ENCODE results near the gene UBP1. TPM values are rescaled to one million over a fixed set of nuclear protein-coding genes. Genes with fewer than 3 reads are reported as not detected.
"Not testable (repeated sequence)": the region's sequence is repeated elsewhere in the genome, so short reads cannot be mapped to it uniquely, and the experiment has no call there.

The UBP1 gene
- total RNA-seq, 1 experiment from 2014 or later, result 68.3 TPM

DNA sequence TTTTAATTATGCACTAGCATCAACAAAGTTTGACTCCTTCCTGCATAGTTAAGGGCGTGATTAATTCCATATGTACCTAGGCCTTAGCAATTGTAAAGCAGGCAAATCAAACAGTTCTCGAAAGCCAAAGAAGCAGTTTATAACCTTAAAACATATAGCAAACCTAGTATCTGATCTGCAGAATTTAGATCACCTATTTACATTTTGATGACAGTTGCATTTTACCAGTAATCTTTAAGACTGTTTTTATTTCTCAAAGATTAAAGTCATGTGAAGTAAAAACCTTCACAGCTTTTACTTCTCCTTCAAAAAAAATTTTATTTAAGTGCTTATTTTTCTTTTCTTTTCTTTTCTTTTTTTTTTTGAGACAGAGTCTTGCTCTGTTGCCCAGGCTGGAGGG is 20.9 kb upstream of the UBP1 start:
- CTCF ChIA-PET, result interaction anchor here (0.6 to 1.0 kb wide), 2 partner anchors 14 to 193 kb away, joined by 3 to 4 read pairs; no protein-coding TSS in a partner anchor
- TF ChIP-seq, protein P1, sequence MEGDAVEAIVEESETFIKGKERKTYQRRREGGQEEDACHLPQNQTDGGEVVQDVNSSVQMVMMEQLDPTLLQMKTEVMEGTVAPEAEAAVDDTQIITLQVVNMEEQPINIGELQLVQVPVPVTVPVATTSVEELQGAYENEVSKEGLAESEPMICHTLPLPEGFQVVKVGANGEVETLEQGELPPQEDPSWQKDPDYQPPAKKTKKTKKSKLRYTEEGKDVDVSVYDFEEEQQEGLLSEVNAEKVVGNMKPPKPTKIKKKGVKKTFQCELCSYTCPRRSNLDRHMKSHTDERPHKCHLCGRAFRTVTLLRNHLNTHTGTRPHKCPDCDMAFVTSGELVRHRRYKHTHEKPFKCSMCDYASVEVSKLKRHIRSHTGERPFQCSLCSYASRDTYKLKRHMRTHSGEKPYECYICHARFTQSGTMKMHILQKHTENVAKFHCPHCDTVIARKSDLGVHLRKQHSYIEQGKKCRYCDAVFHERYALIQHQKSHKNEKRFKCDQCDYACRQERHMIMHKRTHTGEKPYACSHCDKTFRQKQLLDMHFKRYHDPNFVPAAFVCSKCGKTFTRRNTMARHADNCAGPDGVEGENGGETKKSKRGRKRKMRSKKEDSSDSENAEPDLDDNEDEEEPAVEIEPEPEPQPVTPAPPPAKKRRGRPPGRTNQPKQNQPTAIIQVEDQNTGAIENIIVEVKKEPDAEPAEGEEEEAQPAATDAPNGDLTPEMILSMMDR (IDR thresholded peaks at IDR 0.05; ENCODE audit: unreplicated experiment), result no peak
- H3K4me1 Mint-ChIP-seq (ENCODE audit: low read depth, unreplicated experiment), result no peaks in the 10 kb centered on the region
- DNase-seq, result no peak
- H3K27me3 Mint-ChIP-seq (ENCODE audit: unreplicated experiment), result no peaks in the 10 kb centered on the region
- H3K9me3 Mint-ChIP-seq (ENCODE audit: low read depth, unreplicated experiment), result peaks cover 11% of the 10 kb centered on the region
- intact Hi-C loops (cut with micrococcal nuclease; ENCODE audit: unreplicated experiment), result no loop called here
- no peak overlapping the region for H3K27ac Mint-ChIP-seq (ENCODE audit: unreplicated experiment)
- H3K36me3 Mint-ChIP-seq (ENCODE audit: insufficient read depth, unreplicated experiment), result no peaks in the 10 kb centered on the region
- no peak overlapping the region for H3K4me3 Mint-ChIP-seq (ENCODE audit: low read depth, unreplicated experiment)
- BruUV-seq (replicated peaks), result no TSS peak

DNA sequence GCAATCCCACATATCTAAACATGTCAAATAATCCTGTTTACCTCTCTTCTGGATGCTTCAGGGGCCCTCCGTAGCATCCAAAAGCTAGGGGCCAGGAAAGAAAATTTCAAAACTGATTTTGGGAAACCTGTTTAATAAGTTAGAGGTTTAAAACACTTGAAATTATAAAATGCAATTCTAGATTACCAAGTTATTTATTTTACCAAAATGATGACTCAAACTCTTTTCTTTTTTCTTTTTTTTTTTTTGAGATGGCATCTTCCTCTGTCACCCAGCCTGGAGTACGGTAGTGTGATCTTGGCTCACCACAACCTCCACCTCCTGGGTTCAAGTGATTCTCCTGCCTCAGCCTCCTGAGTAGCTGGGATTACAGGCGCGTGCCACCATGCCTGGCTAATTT is 19.4 kb upstream of the UBP1 start:
- H3K36me3 Mint-ChIP-seq (ENCODE audit: insufficient read depth, unreplicated experiment); DNase-seq; CTCF ChIA-PET; H3K27ac Mint-ChIP-seq (ENCODE audit: unreplicated experiment); H3K27me3 Mint-ChIP-seq (ENCODE audit: unreplicated experiment); BruUV-seq (replicated peaks); H3K4me1 Mint-ChIP-seq (ENCODE audit: low read depth, unreplicated experiment); H3K4me3 Mint-ChIP-seq (ENCODE audit: low read depth, unreplicated experiment); intact Hi-C loops (cut with micrococcal nuclease; ENCODE audit: unreplicated experiment): not testable (repeated sequence)
- peaks cover 12% of the 10 kb centered on the region for H3K9me3 Mint-ChIP-seq (ENCODE audit: low read depth, unreplicated experiment)

DNA sequence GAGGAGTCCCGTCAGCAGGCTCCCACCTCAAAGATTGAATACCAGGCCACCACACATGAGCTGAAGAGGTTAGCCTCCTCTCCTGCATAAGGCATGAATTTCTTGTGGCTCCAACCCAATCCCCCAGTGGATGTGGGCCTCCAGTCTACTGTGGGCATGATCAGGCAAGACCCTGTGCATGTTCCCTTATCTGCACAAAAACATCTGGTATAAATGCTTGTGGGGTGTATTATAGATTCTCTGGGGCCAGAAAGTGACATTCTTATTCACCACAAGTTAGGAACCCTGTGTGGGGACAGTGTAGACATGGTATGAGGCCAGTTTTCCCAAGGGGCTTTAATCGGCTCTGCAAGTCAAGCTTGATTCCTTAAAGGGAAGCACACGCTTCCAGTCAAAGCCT is 18.2 kb upstream of the UBP1 start:
- intact Hi-C loops (cut with micrococcal nuclease; ENCODE audit: unreplicated experiment), result no loop called here
- H3K9me3 Mint-ChIP-seq (ENCODE audit: low read depth, unreplicated experiment), result peaks cover 10% of the 10 kb centered on the region
- TF ChIP-seq, protein P1 (IDR thresholded peaks at IDR 0.05; ENCODE audit: unreplicated experiment), result no peak
- BruUV-seq (replicated peaks), result no TSS peak
- DNase-seq, result no peak
- no peaks in the 10 kb centered on the region for H3K27me3 Mint-ChIP-seq (ENCODE audit: unreplicated experiment)
- no peaks in the 10 kb centered on the region for H3K4me1 Mint-ChIP-seq (ENCODE audit: low read depth, unreplicated experiment)
- H3K4me3 Mint-ChIP-seq (ENCODE audit: low read depth, unreplicated experiment), result no peak overlapping the region
- H3K27ac Mint-ChIP-seq (ENCODE audit: unreplicated experiment), result no peak overlapping the region
- no peaks in the 10 kb centered on the region for H3K36me3 Mint-ChIP-seq (ENCODE audit: insufficient read depth, unreplicated experiment)
- CTCF ChIA-PET, result no interaction called here

DNA sequence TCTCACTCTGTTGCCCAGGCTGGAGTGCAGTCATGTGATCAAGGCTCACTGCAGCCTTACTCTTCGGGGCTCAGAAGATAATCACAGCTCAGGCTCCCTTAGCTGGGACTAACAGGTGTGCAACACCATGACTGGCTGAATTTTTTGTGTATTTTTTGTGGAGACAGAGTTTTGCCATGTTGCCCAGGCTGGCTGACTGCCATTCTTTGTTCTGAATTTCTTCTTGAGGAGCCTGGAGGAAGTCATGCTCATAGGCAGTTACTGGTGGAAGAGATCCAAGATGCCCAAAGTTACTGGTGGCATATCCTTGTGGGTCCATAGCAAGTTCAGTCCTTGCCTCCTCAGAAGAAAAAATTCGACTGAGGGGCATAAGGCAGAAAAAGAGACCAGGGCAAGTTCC is 16.6 kb upstream of the UBP1 start:
- BruUV-seq (replicated peaks), result no TSS peak
- intact Hi-C loops (cut with micrococcal nuclease; ENCODE audit: unreplicated experiment), result no loop called here
- CTCF ChIA-PET, result no interaction called here
- H3K4me3 Mint-ChIP-seq (ENCODE audit: low read depth, unreplicated experiment), result no peak overlapping the region
- H3K27me3 Mint-ChIP-seq (ENCODE audit: unreplicated experiment), result no peaks in the 10 kb centered on the region
- no peak for DNase-seq
- no peak overlapping the region for H3K27ac Mint-ChIP-seq (ENCODE audit: unreplicated experiment)
- peaks cover 8% of the 10 kb centered on the region for H3K9me3 Mint-ChIP-seq (ENCODE audit: low read depth, unreplicated experiment)
- no peaks in the 10 kb centered on the region for H3K36me3 Mint-ChIP-seq (ENCODE audit: insufficient read depth, unreplicated experiment)
- H3K4me1 Mint-ChIP-seq (ENCODE audit: low read depth, unreplicated experiment), result peaks cover 12% of the 10 kb centered on the region
- TF ChIP-seq, protein P1 (IDR thresholded peaks at IDR 0.05; ENCODE audit: unreplicated experiment), result no peak

DNA sequence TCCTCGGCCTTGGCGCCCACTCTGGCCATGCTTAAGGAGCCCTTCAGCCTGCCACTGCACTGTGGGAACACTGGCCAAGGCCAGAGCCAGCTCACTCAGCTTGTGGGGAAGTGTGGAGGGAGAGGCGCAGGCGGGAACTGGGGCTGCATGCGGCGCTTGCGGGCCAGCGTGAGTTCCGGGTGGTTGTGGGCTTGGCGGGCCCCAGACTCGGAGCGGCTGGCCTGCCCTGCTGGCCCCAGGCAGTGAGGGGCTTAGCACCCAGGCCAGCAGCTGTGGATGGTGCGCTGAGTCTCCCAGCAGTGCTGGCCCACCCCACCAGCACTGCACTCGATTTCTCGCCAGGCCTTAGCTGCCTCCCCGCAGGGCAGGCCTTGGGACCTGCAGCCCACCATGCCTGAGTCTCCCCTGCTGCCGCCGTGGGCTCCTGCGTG is 13.1 kb upstream of the UBP1 start:
- BruUV-seq (replicated peaks), result no TSS peak
- no peak for DNase-seq
- peaks cover 15% of the 10 kb centered on the region for H3K4me1 Mint-ChIP-seq (ENCODE audit: low read depth, unreplicated experiment)
- CTCF ChIA-PET, result no interaction called here
- no peaks in the 10 kb centered on the region for H3K27me3 Mint-ChIP-seq (ENCODE audit: unreplicated experiment)
- TF ChIP-seq, protein P1 (IDR thresholded peaks at IDR 0.05; ENCODE audit: unreplicated experiment), result no peak
- intact Hi-C loops (cut with micrococcal nuclease; ENCODE audit: unreplicated experiment), result no loop called here
- H3K4me3 Mint-ChIP-seq (ENCODE audit: low read depth, unreplicated experiment), result no peak overlapping the region
- no peaks in the 10 kb centered on the region for H3K36me3 Mint-ChIP-seq (ENCODE audit: insufficient read depth, unreplicated experiment)
- H3K27ac Mint-ChIP-seq (ENCODE audit: unreplicated experiment), result no peak overlapping the region
- peaks cover 5% of the 10 kb centered on the region for H3K9me3 Mint-ChIP-seq (ENCODE audit: low read depth, unreplicated experiment)

DNA sequence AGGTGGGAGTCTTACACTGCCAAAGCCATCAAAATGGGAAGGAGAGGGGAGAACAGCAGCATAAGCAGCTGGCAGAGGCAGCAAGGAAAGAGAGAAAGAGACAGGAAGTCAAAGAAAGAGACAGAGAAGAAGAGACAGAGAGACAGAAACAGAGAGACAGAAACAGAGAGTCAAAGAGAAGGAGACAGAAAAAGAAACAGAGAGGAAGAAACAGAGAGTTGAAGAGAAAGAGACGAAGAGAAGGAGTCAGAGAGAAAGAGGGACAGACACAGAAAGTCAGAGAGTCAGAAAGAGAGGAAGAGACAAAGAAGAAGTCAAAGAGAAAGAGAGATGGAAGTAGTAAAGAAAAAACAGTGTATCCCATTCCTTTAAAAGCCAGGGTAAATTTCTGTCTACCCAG is 11.8 kb upstream of the UBP1 start:
- H3K27me3 Mint-ChIP-seq (ENCODE audit: unreplicated experiment); H3K9me3 Mint-ChIP-seq (ENCODE audit: low read depth, unreplicated experiment); BruUV-seq (replicated peaks); intact Hi-C loops (cut with micrococcal nuclease; ENCODE audit: unreplicated experiment); H3K36me3 Mint-ChIP-seq (ENCODE audit: insufficient read depth, unreplicated experiment); H3K27ac Mint-ChIP-seq (ENCODE audit: unreplicated experiment); CTCF ChIA-PET; DNase-seq; H3K4me3 Mint-ChIP-seq (ENCODE audit: low read depth, unreplicated experiment): not testable (repeated sequence)
- H3K4me1 Mint-ChIP-seq (ENCODE audit: low read depth, unreplicated experiment), result peaks cover 15% of the 10 kb centered on the region
